ENCODE data around the gene SPATS1. TPM values are rescaled to one million over a fixed set of nuclear protein-coding genes. Genes with fewer than 3 reads are reported as not detected.
A peak's percentile ranks its signal among the peaks of the same experiment; 100 is the strongest.

The SPATS1 gene
- total and polyA plus RNA-seq, 2 of the 13 experiments (the other 11 are each of a cell fraction or from before 2014, with no cell fraction given), result not detected

- no peak; the same call in 1 of the 2 replicates for TF ChIP-seq ZKSCAN8 (CRISPR knock-in tag; IDR thresholded peaks at IDR 0.05; ENCODE audit: borderline replicate concordance)
- no peak for TF ChIP-seq GPBP1L1 (CRISPR knock-in tag; IDR thresholded peaks at IDR 0.05)
- TF ChIP-seq CHCHD3 (CRISPR knock-in tag; IDR thresholded peaks at IDR 0.05), result peak; percentile 97
- peak; percentile 80; the same call in 1 of the 2 replicates for TF ChIP-seq ZNF788 (CRISPR knock-in tag; IDR thresholded peaks at IDR 0.05; ENCODE audit: borderline replicate concordance)
- TF ChIP-seq SRY (CRISPR knock-in tag; IDR thresholded peaks at IDR 0.05), result peak; percentile 66
- peak; percentile 97; the same call in 1 of the 2 replicates for TF ChIP-seq SALL2 (CRISPR knock-in tag; IDR thresholded peaks at IDR 0.05)
- TF ChIP-seq ZBTB34 (CRISPR knock-in tag; IDR thresholded peaks at IDR 0.05), result 0 out of 2 replicates have a peak, but pooled peaks have one; percentile 50
- peak; percentile 65; the same call in 1 of the 2 replicates for TF ChIP-seq ZNF362 (CRISPR knock-in tag; IDR thresholded peaks at IDR 0.05; ENCODE audit: borderline replicate concordance)
- peak; percentile 39 for TF ChIP-seq XRCC5 (optimal IDR thresholded peaks at IDR 0.05; ENCODE audit: low read length)
- peak; percentile 84; the same call in 1 of the 2 replicates for TF ChIP-seq ZZZ3 (CRISPR knock-in tag; IDR thresholded peaks at IDR 0.05; ENCODE audit: borderline replicate concordance)
- TF ChIP-seq ZNF615 (CRISPR knock-in tag; IDR thresholded peaks at IDR 0.05; ENCODE audit: borderline replicate concordance), result peak; percentile 70; the same call in 1 of the 2 replicates
- TF ChIP-seq ZFP90 (CRISPR knock-in tag; IDR thresholded peaks at IDR 0.05; ENCODE audit: borderline replicate concordance), result peak; percentile 95
- TF ChIP-seq ZNF510 (CRISPR knock-in tag; IDR thresholded peaks at IDR 0.05; ENCODE audit: low read depth), result 0 out of 2 replicates have a peak, but pooled peaks have one; percentile 41
- TF ChIP-seq ARID3A (IDR thresholded peaks at IDR 0.05; ENCODE audit: low read depth, low read length), result no peak
- no peak for TF ChIP-seq MBNL3 (CRISPR knock-in tag; conservative IDR thresholded peaks at IDR 0.05)
- TF ChIP-seq MEIS2 (CRISPR knock-in tag; IDR thresholded peaks at IDR 0.05), result peak; percentile 44; the same call in 1 of the 2 replicates
- no peak; the same call in 1 of the 2 replicates for TF ChIP-seq WIZ (CRISPR knock-in tag; IDR thresholded peaks at IDR 0.05)
- TF ChIP-seq ZNF547 (CRISPR knock-in tag; IDR thresholded peaks at IDR 0.05), result peak; percentile 83
- TF ChIP-seq HIVEP1 (CRISPR knock-in tag; IDR thresholded peaks at IDR 0.05), result peak; percentile 86
- peak; percentile 42; the same call in 1 of the 2 replicates for TF ChIP-seq CBFB (CRISPR knock-in tag; IDR thresholded peaks at IDR 0.05)
- no peak; the same call in 1 of the 2 replicates for TF ChIP-seq TOE1 (CRISPR knock-in tag; IDR thresholded peaks at IDR 0.05)
- TF ChIP-seq ZNF251 (CRISPR knock-in tag; IDR thresholded peaks at IDR 0.05), result no peak
- peak; percentile 98 for TF ChIP-seq FOXC1 (CRISPR knock-in tag; IDR thresholded peaks at IDR 0.05; ENCODE audit: borderline replicate concordance)
- peak; percentile 95 for TF ChIP-seq ZNF501 (CRISPR knock-in tag; IDR thresholded peaks at IDR 0.05)
Measured at GRCh38 chr6:44387346-44388134, 45.1 kb downstream of the SPATS1 start, which contains the start of gene CDC5L (continued).

Data from HepG2 (cell line).